GM19468 (cell line): ENCODE results near the gene TMEM120A.

ENCODE experiments used
- ATAC-seq: cut with Tn5 transposase; IDR thresholded peaks from one replicate; pipeline ENCODE4 v1.9.1; 2021; ENCODE audit warnings: mild to moderate bottlenecking, moderate library complexity, moderate number of reproducible peaks; ENCODE audit not compliant: unreplicated experiment; ENCODE audit errors: extremely low read depth

TMEM120A gene

GRCh38 chr7:75982306-75983064 lies 11.9 kb downstream of the TMEM120A start:
- no peak for ATAC-seq

- no peak for ATAC-seq
Observed at GRCh38 chr7:75981453-75982305, 12.7 kb downstream of the TMEM120A start.

GRCh38 chr7:75981203-75981452 lies 13.3 kb downstream of the TMEM120A start:
- no peak for ATAC-seq

- no peak for ATAC-seq
Observed at GRCh38 chr7:75980430-75981202, 13.8 kb downstream of the TMEM120A start.

GRCh38 chr7:75979759-75980429 lies 14.5 kb downstream of the TMEM120A start:
- ATAC-seq, result no peak

GRCh38 chr7:75977743-75978142 lies 16.7 kb downstream of the TMEM120A start:
- ATAC-seq, result no peak

- ATAC-seq, result no peak
Observed at GRCh38 chr7:75971961-75972763, 22.2 kb downstream of the TMEM120A start.

GRCh38 chr7:75971309-75971960 lies 23.0 kb downstream of the TMEM120A start:
- no peak for ATAC-seq

- no peak for ATAC-seq
Observed at GRCh38 chr7:75969704-75970498, 24.5 kb downstream of the TMEM120A start.

- ATAC-seq, result no peak
Observed at GRCh38 chr7:75969182-75969581, 25.2 kb downstream of the TMEM120A start.

GRCh38 chr7:75968561-75969001 lies 25.8 kb downstream of the TMEM120A start:
- no peak for ATAC-seq

- ATAC-seq, result no peak
Observed at GRCh38 chr7:75968012-75968411, 26.4 kb downstream of the TMEM120A start.

GRCh38 chr7:75967487-75967997 lies 26.9 kb downstream of the TMEM120A start:
- ATAC-seq, result no peak

GRCh38 chr7:75967055-75967454 lies 27.3 kb downstream of the TMEM120A start:
- no peak for ATAC-seq

- no peak for ATAC-seq
Observed at GRCh38 chr7:75966190-75966961, 28.0 kb downstream of the TMEM120A start.

GRCh38 chr7:75965617-75966016 lies 28.8 kb downstream of the TMEM120A start:
- ATAC-seq, result no peak

GRCh38 chr7:75963381-75963995 lies 30.9 kb downstream of the TMEM120A start:
- no peak for ATAC-seq
